ENCODE data around the gene ELL2. TPM values are rescaled to one million over a fixed set of nuclear protein-coding genes. Genes with fewer than 3 reads are reported as not detected.

ELL2 gene
- polyA plus RNA-seq, 1 of the 3 experiments (the other 2 are of a cell fraction) = 18.4 TPM

DNA sequence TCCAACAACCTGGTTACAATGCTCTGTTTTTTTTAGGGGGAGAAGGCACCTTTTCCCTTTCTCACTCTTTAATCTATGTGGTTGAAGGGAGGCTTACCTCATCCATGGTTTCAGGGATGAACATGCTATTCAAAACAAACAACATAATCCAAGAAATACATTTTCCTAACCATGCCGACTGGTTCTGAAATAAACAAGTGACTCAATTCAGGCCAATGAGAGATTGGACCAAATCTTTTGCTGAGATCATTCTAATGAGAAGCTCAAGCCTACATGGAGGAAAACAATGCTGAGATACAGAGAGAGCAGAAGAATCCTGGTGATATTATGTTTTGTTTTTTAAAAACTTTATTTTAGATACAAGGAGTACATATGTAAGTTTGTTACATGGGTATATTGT is 46.8 kb upstream of the ELL2 start:
- Histone ChIP-seq H3K27me3 (ENCODE audit: insufficient read depth) (no peaks in the 10 kb centered on the region), H2AFZ (ENCODE audit: low read depth) (no peak overlapping the region), H3K9ac (no peak overlapping the region), H3K4me3 (ENCODE audit: low read depth in 2 of 2, low read length in 1 of 2) (no peak overlapping the region), H3K4me2 (no peak overlapping the region), H3K4me1 (ENCODE audit: control insufficient read depth in 1 of 2, insufficient read depth in 2 of 2, low read depth in 1 of 2, low read length in 1 of 2) (no peaks in the 10 kb centered on the region), H3F3A (replicated peaks; ENCODE audit: insufficient read depth) (peaks cover 12% of the 10 kb centered on the region), H3K9me2 (no peaks in the 10 kb centered on the region), H3K27ac (ENCODE audit: low read depth in 2 of 2, low read length in 1 of 2) (no peak overlapping the region), H3K79me2 (ENCODE audit: insufficient read depth) (no peaks in the 10 kb centered on the region), H3K9me3 (peaks cover 8% of the 10 kb centered on the region; the same call in 1 of the 2 replicates), H4K20me1 (ENCODE audit: insufficient read depth) (no peaks in the 10 kb centered on the region), H3K36me3 (replicated peaks in 1 of 2; ENCODE audit: control insufficient read depth in 1 of 2, insufficient read depth in 2 of 2, low read length in 1 of 2) (no peaks in the 10 kb centered on the region)
- ChIA-PET POLR2A (no interaction called here), CTCF (interaction anchor here (1.0 kb wide), 1 partner anchor 13 kb away, joined by 3 read pairs; no protein-coding TSS in a partner anchor)
- 97% methylated on average over 1 of the region's 1 CpG for WGBS (ENCODE audit: low lambda C conversion rate)
- DNase-seq = no peak
- TF ChIP-seq TAF1 (IDR thresholded peaks at IDR 0.05; ENCODE audit: borderline replicate concordance, low read depth, low read length) (no peak), TCF12 (IDR thresholded peaks at IDR 0.05) (no peak), FOXJ3 (CRISPR knock-in tag; IDR thresholded peaks at IDR 0.05) (no peak), POLR2AphosphoS5 (IDR thresholded peaks at IDR 0.05; ENCODE audit: low read depth, low read length) (no peak), TEAD4 (IDR thresholded peaks at IDR 0.05; ENCODE audit: borderline replicate concordance, insufficient read depth) (no peak)

DNA sequence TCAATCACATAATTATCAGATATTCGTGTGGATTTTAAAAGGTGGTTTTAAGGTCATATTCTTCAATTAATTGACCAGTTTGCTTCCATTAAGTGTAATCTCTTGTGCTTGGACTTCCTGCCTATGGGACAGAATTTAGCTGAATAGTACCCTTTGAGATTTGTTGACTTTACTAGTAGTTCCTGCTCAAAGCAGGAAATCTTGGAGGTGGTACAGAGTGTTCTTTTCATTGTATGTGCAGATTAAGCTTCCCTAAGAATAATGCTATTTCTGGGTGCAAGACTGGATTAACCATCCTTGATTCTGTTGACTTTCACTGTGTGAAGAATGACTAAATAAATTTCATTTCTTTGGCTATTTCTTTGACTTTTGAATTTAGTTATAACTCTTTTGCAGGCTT is 45.4 kb upstream of the ELL2 start:
- CTCF ChIA-PET = interaction anchor here (1.2 to 1.4 kb wide), 2 partner anchors 12 to 329 kb away, joined by 3 to 5 read pairs; no protein-coding TSS in a partner anchor
- H4K20me1 ChIP-seq (ENCODE audit: insufficient read depth) = no peaks in the 10 kb centered on the region
- WGBS (ENCODE audit: low lambda C conversion rate) = 53% methylated on average over 1 of the region's 1 CpG

DNA sequence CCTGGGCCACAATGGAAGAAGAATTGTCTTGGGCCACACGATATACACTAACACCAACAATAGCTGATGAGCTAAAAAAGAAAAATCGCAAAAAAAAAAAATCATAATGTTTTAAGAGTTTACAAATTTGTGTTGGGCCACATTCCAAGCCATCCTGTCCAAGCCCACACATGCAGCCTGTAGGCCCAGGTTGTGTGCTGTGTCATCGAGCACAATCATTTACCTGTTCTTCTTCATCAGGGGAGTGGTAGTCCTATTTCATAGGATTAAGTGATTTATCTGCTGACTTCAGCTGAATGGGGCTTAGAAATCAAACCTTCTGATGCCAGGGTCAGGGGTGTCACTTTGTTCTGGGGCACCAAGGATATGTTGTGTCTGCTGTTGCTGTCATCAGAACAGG is 44.6 kb upstream of the ELL2 start:
- Histone ChIP-seq H3K9me2 (no peaks in the 10 kb centered on the region), H3K4me1 (ENCODE audit: control insufficient read depth in 1 of 2, insufficient read depth in 2 of 2, low read depth in 1 of 2, low read length in 1 of 2) (no peaks in the 10 kb centered on the region), H3K36me3 (replicated peaks in 1 of 2; ENCODE audit: control insufficient read depth in 1 of 2, insufficient read depth in 2 of 2, low read length in 1 of 2) (no peaks in the 10 kb centered on the region), H3K79me2 (ENCODE audit: insufficient read depth) (no peaks in the 10 kb centered on the region), H2AFZ (ENCODE audit: low read depth) (no peak overlapping the region), H3K9me3 (peaks cover 8% of the 10 kb centered on the region; the same call in 1 of the 2 replicates), H3K27ac (ENCODE audit: low read depth in 2 of 2, low read length in 1 of 2) (no peak overlapping the region), H3K27me3 (ENCODE audit: insufficient read depth) (no peaks in the 10 kb centered on the region), H3K4me2 (no peak overlapping the region), H4K20me1 (ENCODE audit: insufficient read depth) (no peaks in the 10 kb centered on the region), H3F3A (replicated peaks; ENCODE audit: insufficient read depth) (peaks cover 12% of the 10 kb centered on the region), H3K4me3 (ENCODE audit: low read depth in 2 of 2, low read length in 1 of 2) (no peak overlapping the region), H3K9ac (no peak overlapping the region)
- DNase-seq = no peak
- WGBS (ENCODE audit: low lambda C conversion rate) = 89% methylated on average over 3 of the region's 3 CpGs
- CTCF ChIA-PET = interaction anchor here (1.2 to 1.4 kb wide), 2 partner anchors 11 to 330 kb away, joined by 3 to 5 read pairs; no protein-coding TSS in a partner anchor
- POLR2A ChIA-PET = no interaction called here
- TF ChIP-seq NRF1 (IDR thresholded peaks at IDR 0.05; ENCODE audit: low read depth, low read length) (no peak), CHD2 (IDR thresholded peaks at IDR 0.05; ENCODE audit: low read length, partially characterized antibody) (no peak), FOXM1 (IDR thresholded peaks at IDR 0.05; ENCODE audit: low read depth) (no peak), GATA2 (CRISPR knock-in tag; IDR thresholded peaks at IDR 0.05) (no peak), RFX5 (IDR thresholded peaks at IDR 0.05; ENCODE audit: low read length) (no peak), EZH2phosphoT487 (IDR thresholded peaks at IDR 0.05; ENCODE audit: borderline replicate concordance, low read depth) (no peak), RXRA (IDR thresholded peaks at IDR 0.05; ENCODE audit: borderline replicate concordance, low read depth) (no peak), TEAD4 (IDR thresholded peaks at IDR 0.05; ENCODE audit: borderline replicate concordance, insufficient read depth) (no peak), MXI1 (IDR thresholded peaks at IDR 0.05; ENCODE audit: low read depth, low read length) (no peak)
- TF ChIP-seq, protein P1, sequence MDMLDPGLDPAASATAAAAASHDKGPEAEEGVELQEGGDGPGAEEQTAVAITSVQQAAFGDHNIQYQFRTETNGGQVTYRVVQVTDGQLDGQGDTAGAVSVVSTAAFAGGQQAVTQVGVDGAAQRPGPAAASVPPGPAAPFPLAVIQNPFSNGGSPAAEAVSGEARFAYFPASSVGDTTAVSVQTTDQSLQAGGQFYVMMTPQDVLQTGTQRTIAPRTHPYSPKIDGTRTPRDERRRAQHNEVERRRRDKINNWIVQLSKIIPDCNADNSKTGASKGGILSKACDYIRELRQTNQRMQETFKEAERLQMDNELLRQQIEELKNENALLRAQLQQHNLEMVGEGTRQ (IDR thresholded peaks at IDR 0.05; ENCODE audit: borderline replicate concordance, low read depth, low read length) = no peak
- TF ChIP-seq, protein P2, sequence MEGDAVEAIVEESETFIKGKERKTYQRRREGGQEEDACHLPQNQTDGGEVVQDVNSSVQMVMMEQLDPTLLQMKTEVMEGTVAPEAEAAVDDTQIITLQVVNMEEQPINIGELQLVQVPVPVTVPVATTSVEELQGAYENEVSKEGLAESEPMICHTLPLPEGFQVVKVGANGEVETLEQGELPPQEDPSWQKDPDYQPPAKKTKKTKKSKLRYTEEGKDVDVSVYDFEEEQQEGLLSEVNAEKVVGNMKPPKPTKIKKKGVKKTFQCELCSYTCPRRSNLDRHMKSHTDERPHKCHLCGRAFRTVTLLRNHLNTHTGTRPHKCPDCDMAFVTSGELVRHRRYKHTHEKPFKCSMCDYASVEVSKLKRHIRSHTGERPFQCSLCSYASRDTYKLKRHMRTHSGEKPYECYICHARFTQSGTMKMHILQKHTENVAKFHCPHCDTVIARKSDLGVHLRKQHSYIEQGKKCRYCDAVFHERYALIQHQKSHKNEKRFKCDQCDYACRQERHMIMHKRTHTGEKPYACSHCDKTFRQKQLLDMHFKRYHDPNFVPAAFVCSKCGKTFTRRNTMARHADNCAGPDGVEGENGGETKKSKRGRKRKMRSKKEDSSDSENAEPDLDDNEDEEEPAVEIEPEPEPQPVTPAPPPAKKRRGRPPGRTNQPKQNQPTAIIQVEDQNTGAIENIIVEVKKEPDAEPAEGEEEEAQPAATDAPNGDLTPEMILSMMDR (IDR thresholded peaks at IDR 0.05) = no peak

More for the DNA sequence above, 45.4 kb upstream of the ELL2 start:
- Histone ChIP-seq H3K27ac (ENCODE audit: low read depth in 2 of 2, low read length in 1 of 2) (no peak overlapping the region), H3K9me3 (peaks cover 8% of the 10 kb centered on the region; the same call in 1 of the 2 replicates), H3K4me3 (ENCODE audit: low read depth in 2 of 2, low read length in 1 of 2) (no peak overlapping the region), H3K9ac (no peak overlapping the region), H3K36me3 (replicated peaks in 1 of 2; ENCODE audit: control insufficient read depth in 1 of 2, insufficient read depth in 2 of 2, low read length in 1 of 2) (no peaks in the 10 kb centered on the region), H3F3A (replicated peaks; ENCODE audit: insufficient read depth) (peaks cover 12% of the 10 kb centered on the region), H3K4me2 (no peak overlapping the region), H2AFZ (ENCODE audit: low read depth) (no peak overlapping the region), H3K4me1 (ENCODE audit: control insufficient read depth in 1 of 2, insufficient read depth in 2 of 2, low read depth in 1 of 2, low read length in 1 of 2) (no peaks in the 10 kb centered on the region), H3K9me2 (no peaks in the 10 kb centered on the region), H3K27me3 (ENCODE audit: insufficient read depth) (no peaks in the 10 kb centered on the region), H3K79me2 (ENCODE audit: insufficient read depth) (no peaks in the 10 kb centered on the region)
- TF ChIP-seq JUND (IDR thresholded peaks at IDR 0.05) = no peak
- no peak for TF ChIP-seq CHD2 (IDR thresholded peaks at IDR 0.05; ENCODE audit: low read length, partially characterized antibody)
- TF ChIP-seq, protein P2 (IDR thresholded peaks at IDR 0.05) = no peak
- DNase-seq = no peak
- POLR2A ChIA-PET = no interaction called here

Measured in SK-N-SH (cell line).